Ishikawa (cell line): ENCODE data around the gene SETD7.
A peak's percentile ranks its signal among the peaks of the same experiment; 100 is the strongest.

Experiments
- CEBPB ChIP-seq: IDR thresholded peaks from 2 replicates; pipeline ENCODE4 v1.6.1; 2012
- CREB1 ChIP-seq: IDR thresholded peaks from 2 replicates; pipeline ENCODE4 v1.6.1; 2012; ENCODE audit warnings: low read depth
- EGR1 ChIP-seq: IDR thresholded peaks from 2 replicates; pipeline ENCODE4 v1.6.1; 2012
- EP300 ChIP-seq: IDR thresholded peaks from 2 replicates; pipeline ENCODE4 v1.6.1; 2012; ENCODE audit warnings: borderline replicate concordance
- FOXM1 ChIP-seq: IDR thresholded peaks from 2 replicates; pipeline ENCODE4 v1.6.1; 2012; ENCODE audit warnings: low read depth, borderline replicate concordance
- NFIC ChIP-seq: IDR thresholded peaks from 2 replicates; pipeline ENCODE4 v1.6.1; 2012
- RAD21 ChIP-seq: IDR thresholded peaks from 2 replicates; pipeline ENCODE4 v1.6.1; 2012; ENCODE audit warnings: low read depth
- REST ChIP-seq: IDR thresholded peaks from 2 replicates; pipeline ENCODE4 v1.6.1; 2012; ENCODE audit warnings: low read depth, mild to moderate bottlenecking
- TAF1 ChIP-seq: IDR thresholded peaks from 2 replicates; pipeline ENCODE4 v1.6.1; 2012; ENCODE audit warnings: low read depth, mild to moderate bottlenecking
- TCF12 ChIP-seq: IDR thresholded peaks from 2 replicates; pipeline ENCODE4 v1.6.1; 2012; ENCODE audit warnings: low read depth
- TEAD4 ChIP-seq: IDR thresholded peaks from 2 replicates; pipeline ENCODE4 v1.6.1; 2012
- YY1 ChIP-seq: IDR thresholded peaks from 2 replicates; pipeline ENCODE4 v1.6.1; 2012; ENCODE audit warnings: low read depth
- ZBTB7A ChIP-seq: IDR thresholded peaks from 2 replicates; pipeline ENCODE4 v1.6.1; 2012; ENCODE audit warnings: low read depth
- TF ChIP-seq, protein P1 (sequence below): IDR thresholded peaks from 2 replicates; pipeline ENCODE4 v1.6.1; 2012
- TF ChIP-seq, protein P2 (sequence below): IDR thresholded peaks from 2 replicates; pipeline ENCODE4 v1.6.1; 2012

SETD7 gene

DNA sequence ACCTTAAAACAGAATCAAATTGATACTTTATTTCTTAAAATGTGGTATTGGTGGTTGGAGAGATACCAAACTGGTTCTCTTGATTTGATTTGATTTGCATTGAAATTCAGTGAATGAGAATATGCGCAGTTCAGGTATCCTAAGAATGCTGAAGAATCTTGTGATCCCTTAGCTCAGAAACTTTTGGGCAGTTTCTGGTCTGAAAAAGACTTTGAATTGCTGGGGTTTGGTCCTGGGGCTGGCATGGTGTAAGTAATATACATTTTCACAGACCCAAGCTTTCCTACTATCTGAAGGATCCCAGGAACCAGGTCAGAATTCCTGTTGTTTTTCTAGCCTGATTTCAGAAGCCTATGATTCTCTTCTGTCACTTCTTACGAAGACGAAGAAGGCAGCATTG, 95.5 kb downstream of the SETD7 start:
- TF ChIP-seq FOXM1, result no peak

DNA sequence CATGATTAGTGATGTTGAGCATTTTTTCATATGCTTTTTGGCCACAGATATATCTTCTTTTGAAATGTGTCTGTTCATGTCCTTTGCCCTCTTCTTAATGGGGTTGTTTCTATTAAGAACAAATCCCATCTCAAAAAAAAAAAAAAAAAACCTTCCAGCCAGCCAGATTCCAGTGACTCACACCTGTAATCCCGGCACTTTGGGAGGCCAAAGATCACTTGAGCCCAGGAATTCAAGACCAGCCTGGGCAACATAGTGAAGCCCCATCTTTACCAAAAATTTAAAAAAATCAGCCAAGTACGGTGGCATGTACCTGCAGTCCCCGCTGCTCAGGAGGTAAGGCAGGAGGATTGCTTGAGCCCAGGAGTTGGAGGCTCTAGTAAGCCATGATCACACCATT, 97.0 kb downstream of the SETD7 start:
- TF ChIP-seq RAD21 (no peak), FOXM1 (no peak), TAF1 (no peak), CREB1 (no peak), NFIC (no peak), CEBPB (no peak), ZBTB7A (no peak), TEAD4 (no peak), EGR1 (no peak), EP300 (no peak), TCF12 (no peak), REST (no peak), YY1 (no peak)
- TF ChIP-seq, protein P1, sequence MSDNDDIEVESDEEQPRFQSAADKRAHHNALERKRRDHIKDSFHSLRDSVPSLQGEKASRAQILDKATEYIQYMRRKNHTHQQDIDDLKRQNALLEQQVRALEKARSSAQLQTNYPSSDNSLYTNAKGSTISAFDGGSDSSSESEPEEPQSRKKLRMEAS, result no peak
- TF ChIP-seq, protein P2, sequence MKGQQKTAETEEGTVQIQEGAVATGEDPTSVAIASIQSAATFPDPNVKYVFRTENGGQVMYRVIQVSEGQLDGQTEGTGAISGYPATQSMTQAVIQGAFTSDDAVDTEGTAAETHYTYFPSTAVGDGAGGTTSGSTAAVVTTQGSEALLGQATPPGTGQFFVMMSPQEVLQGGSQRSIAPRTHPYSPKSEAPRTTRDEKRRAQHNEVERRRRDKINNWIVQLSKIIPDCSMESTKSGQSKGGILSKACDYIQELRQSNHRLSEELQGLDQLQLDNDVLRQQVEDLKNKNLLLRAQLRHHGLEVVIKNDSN, result no peak

- TF ChIP-seq FOXM1, result no peak
- no peak for TF ChIP-seq CREB1
- TF ChIP-seq EGR1, result no peak
- TF ChIP-seq ZBTB7A, result no peak
Measured at GRCh38 chr4:139458543-139458942, 97.5 kb downstream of the SETD7 start.

GRCh38 chr4:139457318-139457717, 98.7 kb downstream of the SETD7 start:
- TF ChIP-seq, protein P2, result no peak
- TF ChIP-seq YY1 (no peak), FOXM1 (no peak), REST (no peak), EP300 (no peak), CEBPB (no peak)

GRCh38 chr4:139455126-139455538, 100.9 kb downstream of the SETD7 start:
- TF ChIP-seq EP300 (no peak), ZBTB7A (no peak), EGR1 (no peak), CREB1 (no peak), RAD21 (no peak), NFIC (no peak)
- TF ChIP-seq, protein P1, result no peak

- TF ChIP-seq TAF1 (peak; percentile 8; the same call in 1 of the 2 replicates), NFIC (no peak), CEBPB (peak; percentile 88), EP300 (no peak)
- TF ChIP-seq, protein P2, result no peak
- TF ChIP-seq, protein P1, result no peak
Measured at GRCh38 chr4:139454111-139455045, 101.6 kb downstream of the SETD7 start, which contains the start of gene RAB33B. RAB33B (plus strand) TSS chr4:139454121; CDS start chr4:139454196, 75 bp downstream.
